Esophagus muscularis mucosa (tissue), 3 donors: ENCODE measurements around the gene CDV3.

Experiments
- POLR2A ChIP-seq: fragments of 450-650 bp; IDR thresholded peaks from one replicate; pipeline ENCODE4 v1.6.1; 2017; ENCODE audit warnings: antibody characterized with exemption, moderate library complexity, mild to moderate bottlenecking, low read depth
- TF ChIP-seq, protein P1 (sequence below), 3 experiments: fragments of 200-600 bp in 2 of 3; fragments of 450-650 bp in 1 of 3; sonication (generic) in 2 of 3; IDR thresholded peaks; one replicate each; pipeline ENCODE4 v1.5.1; 2017 to 2019; ENCODE audit warnings: antibody characterized with exemption in 3 of 3, mild to moderate bottlenecking in 2 of 3, moderate library complexity in 1 of 3

DNA sequence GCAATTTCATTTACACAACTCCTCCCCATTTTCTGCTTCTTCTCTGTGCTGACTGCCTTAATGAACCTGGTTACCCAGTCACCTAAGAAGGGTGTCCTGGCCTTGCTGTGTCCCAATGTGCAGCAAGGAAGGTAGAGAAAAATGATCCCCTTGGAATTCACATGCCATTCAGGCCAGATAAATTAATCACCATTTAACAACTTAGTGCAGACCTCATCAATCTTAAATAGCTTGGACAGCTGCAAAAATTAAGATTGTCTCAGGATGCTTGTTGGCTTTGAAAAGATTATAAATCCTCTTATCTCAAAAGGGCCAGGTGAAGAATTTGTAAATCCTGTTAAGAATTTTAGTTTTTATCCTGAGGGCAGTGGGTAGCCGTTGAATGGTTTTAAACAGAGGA is 9.7 kb upstream of the CDV3 start:
- TF ChIP-seq, protein P1, sequence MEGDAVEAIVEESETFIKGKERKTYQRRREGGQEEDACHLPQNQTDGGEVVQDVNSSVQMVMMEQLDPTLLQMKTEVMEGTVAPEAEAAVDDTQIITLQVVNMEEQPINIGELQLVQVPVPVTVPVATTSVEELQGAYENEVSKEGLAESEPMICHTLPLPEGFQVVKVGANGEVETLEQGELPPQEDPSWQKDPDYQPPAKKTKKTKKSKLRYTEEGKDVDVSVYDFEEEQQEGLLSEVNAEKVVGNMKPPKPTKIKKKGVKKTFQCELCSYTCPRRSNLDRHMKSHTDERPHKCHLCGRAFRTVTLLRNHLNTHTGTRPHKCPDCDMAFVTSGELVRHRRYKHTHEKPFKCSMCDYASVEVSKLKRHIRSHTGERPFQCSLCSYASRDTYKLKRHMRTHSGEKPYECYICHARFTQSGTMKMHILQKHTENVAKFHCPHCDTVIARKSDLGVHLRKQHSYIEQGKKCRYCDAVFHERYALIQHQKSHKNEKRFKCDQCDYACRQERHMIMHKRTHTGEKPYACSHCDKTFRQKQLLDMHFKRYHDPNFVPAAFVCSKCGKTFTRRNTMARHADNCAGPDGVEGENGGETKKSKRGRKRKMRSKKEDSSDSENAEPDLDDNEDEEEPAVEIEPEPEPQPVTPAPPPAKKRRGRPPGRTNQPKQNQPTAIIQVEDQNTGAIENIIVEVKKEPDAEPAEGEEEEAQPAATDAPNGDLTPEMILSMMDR (IDR thresholded peaks at IDR 0.05), result no peak
- TF ChIP-seq POLR2A, result no peak
